Osteoblast (primary cell): Measurements from ENCODE around the gene EPN3. TPM values are rescaled to one million over a fixed set of nuclear protein-coding genes. Genes with fewer than 3 reads are reported as not detected.

Experiments
- DNase-seq: peaks from one replicate; pipeline ENCODE4 v3.0.0; 2011; ENCODE audit warnings: low spot score, mixed read lengths; ENCODE audit not compliant: insufficient read length; ENCODE audit errors: missing footprints
- H2AFZ ChIP-seq: 2 replicates; pipeline ENCODE4 v1.6.0; 2011; ENCODE audit warnings: mild to moderate bottlenecking, low read length
- H3K27ac ChIP-seq: 2 replicates; pipeline ENCODE4 v1.5.1; 2011; ENCODE audit warnings: mild to moderate bottlenecking, low read depth, low read length, moderate library complexity
- H3K27me3 ChIP-seq: 2 replicates; pipeline ENCODE4 v1.6.0; 2012; ENCODE audit warnings: mild to moderate bottlenecking, control low read depth, inconsistent platforms, low read length, moderate library complexity; ENCODE audit not compliant: insufficient read depth
- H3K36me3 ChIP-seq: 2 replicates; pipeline ENCODE4 v1.5.1; 2011; ENCODE audit warnings: mild to moderate bottlenecking, low read length, control low read depth, moderate library complexity; ENCODE audit not compliant: insufficient read depth
- H3K4me1 ChIP-seq: 2 replicates; pipeline ENCODE4 v1.5.1; 2011; ENCODE audit warnings: mild to moderate bottlenecking, low read length, control low read depth, moderate library complexity; ENCODE audit not compliant: insufficient read depth
- H3K4me2 ChIP-seq: 2 replicates; pipeline ENCODE4 v1.6.0; 2011; ENCODE audit warnings: mild to moderate bottlenecking, low read length; ENCODE audit not compliant: insufficient read depth
- H3K4me3 ChIP-seq: fragments of 200-600 bp; sonication (generic); 3 replicates; pipeline ENCODE4 v1.5.1; 2012; ENCODE audit warnings: mild to moderate bottlenecking, low read length, inconsistent platforms; ENCODE audit not compliant: insufficient read depth
- H3K79me2 ChIP-seq: 2 replicates; pipeline ENCODE4 v1.6.0; 2012; ENCODE audit warnings: mild to moderate bottlenecking, low read length, control low read depth, inconsistent platforms; ENCODE audit not compliant: insufficient read depth
- H3K9me3 ChIP-seq: 2 replicates; pipeline ENCODE4 v1.5.1; 2011; ENCODE audit warnings: low read depth, low read length, control low read depth
- H4K20me1 ChIP-seq: 2 replicates; pipeline ENCODE4 v1.6.0; 2012; ENCODE audit warnings: mild to moderate bottlenecking, low read length, control low read depth; ENCODE audit not compliant: insufficient read depth
- total RNA-seq: library from RNA; depleted of rRNA; stranded (reverse); fragments of >200 nt; gene quantifications from 2 replicates; pipeline ENCODE4 v1.2.3, GENCODE V29; 2012
- TF ChIP-seq, protein P1 (sequence below): IDR thresholded peaks from 2 replicates; pipeline ENCODE4 v1.5.1; 2011; ENCODE audit warnings: mild to moderate bottlenecking, low read depth, low read length, moderate library complexity; ENCODE audit errors: extremely low read depth

EPN3 gene
- total RNA-seq, 1 donor, result not detected

DNA sequence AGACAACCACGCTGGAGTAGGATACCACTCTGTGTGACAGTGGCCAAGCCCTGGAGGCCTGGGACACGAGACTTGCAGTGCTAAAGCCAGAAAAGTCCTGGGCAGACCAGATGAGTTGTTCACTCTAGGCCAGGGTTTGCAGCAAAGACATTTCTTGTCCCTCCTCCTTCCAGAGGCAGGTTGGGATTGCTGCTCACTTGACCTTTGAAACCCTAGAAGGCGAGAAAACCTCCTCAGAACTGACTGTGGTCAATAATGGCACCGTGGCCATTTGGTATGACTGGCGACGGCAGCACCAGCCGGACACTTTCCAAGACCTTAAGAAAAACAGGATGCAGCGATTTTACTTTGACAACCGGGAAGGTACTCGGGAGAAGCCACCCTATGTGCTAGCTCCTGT is 9.8 kb upstream of the EPN3 start:
- no peak overlapping the region for H2AFZ ChIP-seq
- H3K27me3 ChIP-seq, result no peaks in the 10 kb centered on the region
- TF ChIP-seq, protein P1, sequence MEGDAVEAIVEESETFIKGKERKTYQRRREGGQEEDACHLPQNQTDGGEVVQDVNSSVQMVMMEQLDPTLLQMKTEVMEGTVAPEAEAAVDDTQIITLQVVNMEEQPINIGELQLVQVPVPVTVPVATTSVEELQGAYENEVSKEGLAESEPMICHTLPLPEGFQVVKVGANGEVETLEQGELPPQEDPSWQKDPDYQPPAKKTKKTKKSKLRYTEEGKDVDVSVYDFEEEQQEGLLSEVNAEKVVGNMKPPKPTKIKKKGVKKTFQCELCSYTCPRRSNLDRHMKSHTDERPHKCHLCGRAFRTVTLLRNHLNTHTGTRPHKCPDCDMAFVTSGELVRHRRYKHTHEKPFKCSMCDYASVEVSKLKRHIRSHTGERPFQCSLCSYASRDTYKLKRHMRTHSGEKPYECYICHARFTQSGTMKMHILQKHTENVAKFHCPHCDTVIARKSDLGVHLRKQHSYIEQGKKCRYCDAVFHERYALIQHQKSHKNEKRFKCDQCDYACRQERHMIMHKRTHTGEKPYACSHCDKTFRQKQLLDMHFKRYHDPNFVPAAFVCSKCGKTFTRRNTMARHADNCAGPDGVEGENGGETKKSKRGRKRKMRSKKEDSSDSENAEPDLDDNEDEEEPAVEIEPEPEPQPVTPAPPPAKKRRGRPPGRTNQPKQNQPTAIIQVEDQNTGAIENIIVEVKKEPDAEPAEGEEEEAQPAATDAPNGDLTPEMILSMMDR, result no peak
- no peaks in the 10 kb centered on the region for H3K36me3 ChIP-seq
- H3K4me3 ChIP-seq, result no peak overlapping the region
- H3K79me2 ChIP-seq, result no peaks in the 10 kb centered on the region
- H4K20me1 ChIP-seq, result no peaks in the 10 kb centered on the region
- no peaks in the 10 kb centered on the region for H3K4me1 ChIP-seq
- no peak overlapping the region for H3K27ac ChIP-seq
- no peaks in the 10 kb centered on the region for H3K9me3 ChIP-seq
- H3K4me2 ChIP-seq, result no peak overlapping the region
- DNase-seq, result peak; percentile 21

DNA sequence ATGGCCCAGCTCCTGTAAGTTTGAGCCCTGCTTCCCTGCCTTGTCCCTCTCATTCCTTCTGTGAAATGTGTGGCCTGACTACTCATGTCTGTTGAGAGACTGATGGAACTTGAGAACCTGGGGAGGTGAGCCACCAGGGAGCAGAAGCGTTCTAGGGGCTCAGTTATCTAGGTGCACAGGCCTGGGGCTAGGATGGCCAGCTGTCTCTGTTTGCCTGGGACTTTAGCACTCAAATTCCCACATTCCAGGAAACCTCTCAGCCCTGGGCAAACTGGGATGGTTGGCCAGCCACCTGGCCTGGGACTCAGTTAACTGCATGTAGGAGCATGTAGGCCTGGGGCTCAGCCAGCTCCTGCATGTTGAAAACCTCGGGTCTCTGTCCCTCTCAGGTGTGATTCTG is 9.3 kb upstream of the EPN3 start:
- Histone ChIP-seq H3K4me2 (no peak overlapping the region), H3K36me3 (no peaks in the 10 kb centered on the region), H3K27me3 (no peaks in the 10 kb centered on the region), H3K4me1 (no peaks in the 10 kb centered on the region), H3K79me2 (no peaks in the 10 kb centered on the region), H2AFZ (no peak overlapping the region), H3K9me3 (no peaks in the 10 kb centered on the region), H3K4me3 (no peak overlapping the region), H3K27ac (no peak overlapping the region), H4K20me1 (no peaks in the 10 kb centered on the region)
- TF ChIP-seq, protein P1, result no peak
- peak; percentile 61 for DNase-seq

DNA sequence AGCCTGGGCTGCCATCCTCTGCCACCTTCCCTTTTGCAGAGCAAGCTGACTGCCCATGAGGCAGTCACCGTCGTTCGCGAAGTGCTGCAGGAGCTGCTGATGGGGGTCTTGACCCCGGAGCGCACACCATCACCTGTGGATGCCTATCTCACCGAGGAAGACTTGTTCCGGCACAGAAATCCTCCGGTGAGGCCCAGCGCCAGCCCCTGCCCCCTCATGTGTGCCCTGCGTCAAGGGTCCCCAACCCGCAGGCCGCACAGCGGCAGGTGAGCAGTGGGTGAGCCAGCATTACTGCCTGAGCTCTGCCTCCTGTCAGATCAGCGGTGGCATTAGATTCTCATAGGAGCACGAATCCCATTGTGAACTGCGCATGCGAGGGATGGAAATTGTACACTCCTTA is 7.7 kb upstream of the EPN3 start:
- Histone ChIP-seq H3K27ac (no peak overlapping the region), H3K9me3 (no peaks in the 10 kb centered on the region), H3K4me2 (no peak overlapping the region), H3K36me3 (no peaks in the 10 kb centered on the region), H3K79me2 (no peaks in the 10 kb centered on the region), H2AFZ (no peak overlapping the region), H3K4me3 (no peak overlapping the region), H4K20me1 (no peaks in the 10 kb centered on the region), H3K4me1 (no peaks in the 10 kb centered on the region), H3K27me3 (peaks cover 6% of the 10 kb centered on the region)
- TF ChIP-seq, protein P1, result no peak
- DNase-seq, result peak; percentile 53

DNA sequence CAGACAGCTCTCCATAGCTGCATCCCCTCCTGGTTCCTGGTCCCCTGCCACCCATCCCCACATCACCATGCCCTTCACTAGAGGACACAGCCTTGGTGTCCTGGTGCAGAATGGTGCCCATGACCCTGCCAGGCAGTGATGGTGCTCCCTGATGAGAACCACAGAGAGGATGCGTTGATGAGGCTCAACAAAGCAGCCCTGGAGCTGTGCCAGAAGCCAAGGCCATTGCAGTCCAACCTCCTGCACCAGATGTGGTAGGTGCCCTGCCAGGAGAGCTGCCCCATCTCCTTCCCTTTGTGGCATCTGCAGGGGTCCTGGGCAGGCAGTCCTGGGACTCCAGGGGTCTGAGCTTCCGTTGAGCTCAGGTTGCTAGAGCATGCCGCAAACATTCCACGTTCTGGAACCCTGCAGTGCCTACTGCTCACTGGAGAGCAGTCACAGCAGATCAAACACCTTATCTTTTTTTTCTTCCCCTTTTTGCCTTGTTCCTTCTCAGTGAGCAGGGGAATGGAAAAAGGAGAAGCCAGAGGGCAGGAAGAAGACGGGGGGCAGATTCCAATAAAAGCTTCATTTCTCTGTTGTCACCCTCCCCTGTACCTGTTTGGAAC is 5.3 kb upstream of the EPN3 start:
- no peaks in the 10 kb centered on the region for H4K20me1 ChIP-seq
- DNase-seq, result peak; percentile 78
- H3K27me3 ChIP-seq, result peaks cover 19% of the 10 kb centered on the region
- no peak overlapping the region for H3K4me3 ChIP-seq
- no peak overlapping the region for H2AFZ ChIP-seq
- H3K4me1 ChIP-seq, result no peaks in the 10 kb centered on the region
- TF ChIP-seq, protein P1, result no peak
- no peak overlapping the region for H3K4me2 ChIP-seq
- no peaks in the 10 kb centered on the region for H3K36me3 ChIP-seq
- no peaks in the 10 kb centered on the region for H3K9me3 ChIP-seq
- H3K79me2 ChIP-seq, result no peaks in the 10 kb centered on the region
- H3K27ac ChIP-seq, result no peak overlapping the region
